GM10266 (cell line): ENCODE data around the gene ESRP2.

Experiments
- DNase-seq: peaks from one replicate; pipeline ENCODE4 v3.0.0; 2012; ENCODE audit errors: extremely low spot score
- TF ChIP-seq, protein P1 (sequence below): IDR thresholded peaks from 2 replicates; pipeline ENCODE4 v1.5.1; 2012; ENCODE audit warnings: mild to moderate bottlenecking, low read depth; ENCODE audit not compliant: control insufficient read depth, insufficient read depth; ENCODE audit errors: missing control alignments

Gene ESRP2

DNA sequence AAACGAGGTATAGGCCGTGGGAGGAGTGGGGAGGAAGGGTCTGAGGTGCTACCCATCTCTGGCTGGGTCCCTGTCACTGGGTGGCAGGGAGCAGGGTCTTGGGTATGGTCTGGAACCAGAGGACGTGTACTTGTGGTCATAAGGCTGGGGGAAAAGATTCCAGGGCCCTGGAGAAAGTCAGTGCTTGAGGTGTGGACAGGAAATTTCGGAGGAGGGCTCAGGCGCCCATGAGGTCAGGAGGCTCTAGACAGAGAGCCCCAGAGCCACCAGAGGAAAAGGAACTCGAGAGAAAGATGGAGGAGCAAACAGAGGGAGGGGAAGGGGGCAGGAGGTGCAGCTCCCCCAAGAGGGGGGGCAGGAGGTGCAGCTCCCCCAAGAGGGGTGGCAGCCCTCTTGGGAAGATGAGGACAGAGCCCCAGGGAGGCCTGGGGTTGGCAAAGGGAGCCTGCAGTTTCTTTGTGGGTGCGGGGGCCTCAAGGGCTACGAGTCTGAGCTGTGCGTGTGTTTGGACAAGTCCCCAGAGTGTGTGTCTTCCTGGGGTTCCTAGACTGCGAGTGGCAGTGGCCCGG, 27.7 kb upstream of the ESRP2 start:
- TF ChIP-seq, protein P1, sequence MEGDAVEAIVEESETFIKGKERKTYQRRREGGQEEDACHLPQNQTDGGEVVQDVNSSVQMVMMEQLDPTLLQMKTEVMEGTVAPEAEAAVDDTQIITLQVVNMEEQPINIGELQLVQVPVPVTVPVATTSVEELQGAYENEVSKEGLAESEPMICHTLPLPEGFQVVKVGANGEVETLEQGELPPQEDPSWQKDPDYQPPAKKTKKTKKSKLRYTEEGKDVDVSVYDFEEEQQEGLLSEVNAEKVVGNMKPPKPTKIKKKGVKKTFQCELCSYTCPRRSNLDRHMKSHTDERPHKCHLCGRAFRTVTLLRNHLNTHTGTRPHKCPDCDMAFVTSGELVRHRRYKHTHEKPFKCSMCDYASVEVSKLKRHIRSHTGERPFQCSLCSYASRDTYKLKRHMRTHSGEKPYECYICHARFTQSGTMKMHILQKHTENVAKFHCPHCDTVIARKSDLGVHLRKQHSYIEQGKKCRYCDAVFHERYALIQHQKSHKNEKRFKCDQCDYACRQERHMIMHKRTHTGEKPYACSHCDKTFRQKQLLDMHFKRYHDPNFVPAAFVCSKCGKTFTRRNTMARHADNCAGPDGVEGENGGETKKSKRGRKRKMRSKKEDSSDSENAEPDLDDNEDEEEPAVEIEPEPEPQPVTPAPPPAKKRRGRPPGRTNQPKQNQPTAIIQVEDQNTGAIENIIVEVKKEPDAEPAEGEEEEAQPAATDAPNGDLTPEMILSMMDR = no peak
- no peak for DNase-seq

DNA sequence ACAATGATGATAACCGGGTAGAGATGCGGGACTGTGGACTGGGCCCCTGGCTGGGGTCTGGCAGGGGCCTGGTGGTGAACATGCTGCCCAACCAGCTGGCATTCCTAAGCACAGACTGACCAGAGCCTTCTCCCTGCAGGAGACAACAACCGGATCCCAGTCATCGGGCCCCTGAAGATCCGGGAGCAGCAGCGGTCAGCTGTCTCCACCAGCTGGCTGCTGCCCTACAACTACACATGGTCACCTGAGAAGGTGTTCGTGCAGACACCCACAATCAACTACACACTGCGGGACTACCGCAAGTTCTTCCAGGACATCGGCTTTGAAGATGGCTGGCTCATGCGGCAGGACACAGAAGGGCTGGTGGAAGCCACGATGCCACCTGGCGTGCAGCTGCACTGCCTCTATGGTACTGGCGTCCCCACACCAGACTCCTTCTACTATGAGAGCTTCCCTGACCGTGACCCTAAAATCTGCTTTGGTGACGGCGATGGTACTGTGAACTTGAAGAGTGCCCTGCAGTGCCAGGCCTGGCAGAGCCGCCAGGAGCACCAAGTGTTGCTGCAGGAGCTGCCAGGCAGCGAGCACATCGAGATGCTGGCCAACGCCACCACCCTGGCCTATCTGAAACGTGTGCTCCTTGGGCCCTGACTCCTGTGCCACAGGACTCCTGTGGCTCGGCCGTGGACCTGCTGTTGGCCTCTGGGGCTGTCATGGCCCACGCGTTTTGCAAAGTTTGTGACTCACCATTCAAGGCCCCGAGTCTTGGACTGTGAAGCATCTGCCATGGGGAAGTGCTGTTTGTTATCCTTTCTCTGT, 23.3 kb upstream of the ESRP2 start:
- DNase-seq = no peak
- TF ChIP-seq, protein P1 = no peak

DNA sequence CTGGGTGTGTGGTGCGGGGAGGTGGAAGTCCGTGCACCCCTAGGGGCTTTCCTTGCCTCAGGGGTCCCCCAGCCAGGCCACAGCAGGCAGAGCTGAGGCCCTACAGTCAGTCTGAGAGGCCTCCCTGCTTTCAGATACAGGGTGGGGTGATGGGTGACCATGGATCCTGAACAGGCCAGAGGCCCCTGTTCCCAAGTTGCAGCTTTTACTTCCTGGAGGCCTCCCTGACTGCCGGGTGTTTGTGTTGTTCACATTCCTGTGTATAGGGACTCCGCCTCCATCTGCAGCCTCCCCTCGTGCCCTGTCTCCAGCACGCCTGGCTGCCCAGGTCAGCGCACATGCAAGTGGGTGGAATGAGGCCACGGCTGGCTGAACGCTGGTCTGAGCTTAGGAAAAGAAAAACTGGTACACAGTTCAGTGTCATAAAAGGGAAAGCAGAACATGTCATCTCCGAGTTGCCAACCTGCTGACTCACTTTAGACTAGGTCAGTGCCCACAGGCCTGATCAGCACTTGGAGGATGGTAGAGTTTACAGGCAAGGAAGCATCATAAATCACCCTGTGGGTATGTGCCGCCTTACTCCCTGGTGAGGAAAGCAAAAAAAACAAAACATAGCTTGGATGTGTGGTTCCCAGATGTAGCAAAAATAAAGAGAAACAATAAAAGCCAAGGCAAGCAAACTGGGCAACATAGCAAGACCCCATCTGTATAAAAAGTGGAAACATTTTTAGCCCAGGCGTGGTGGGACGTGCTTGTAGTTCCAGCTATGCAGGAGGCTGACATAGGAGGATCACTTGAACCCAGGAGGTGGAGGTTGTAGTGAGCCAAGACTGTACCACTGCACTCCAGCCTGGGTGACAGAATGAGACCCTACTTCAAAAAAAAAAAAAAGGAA, 22.2 kb upstream of the ESRP2 start:
- DNase-seq = no peak
- TF ChIP-seq, protein P1 = no peak

DNA sequence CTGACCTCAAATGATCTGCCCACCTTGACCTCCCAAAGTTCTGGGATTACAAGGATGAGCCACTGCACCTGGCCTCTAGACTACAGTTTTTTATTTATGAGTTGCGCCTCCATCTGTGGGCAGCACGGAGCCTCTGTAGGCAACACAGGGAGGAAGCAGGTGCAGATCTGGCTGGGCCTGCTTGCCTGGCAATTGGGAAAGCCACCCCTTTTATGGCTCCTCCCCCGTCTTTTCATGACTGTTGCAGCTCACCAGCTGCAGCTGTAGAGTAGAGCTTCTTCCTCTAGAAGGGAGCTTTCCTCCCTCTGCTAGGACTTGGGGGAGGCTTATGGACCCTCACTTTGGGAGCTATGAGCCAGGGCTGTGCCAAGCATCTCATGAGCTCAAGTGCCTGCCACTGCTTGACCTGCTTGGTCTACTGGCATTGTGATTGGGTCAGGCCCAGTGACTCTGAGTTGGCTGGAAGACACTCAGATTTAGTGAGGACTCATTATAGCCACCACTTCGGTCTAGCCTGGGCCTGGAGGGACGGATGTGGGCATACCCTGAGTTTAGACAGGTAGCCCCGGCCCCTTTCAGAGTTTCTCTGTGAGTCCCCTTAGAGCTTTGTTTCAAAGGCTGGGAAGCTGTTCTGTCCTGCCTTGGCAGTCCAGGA, 21.5 kb upstream of the ESRP2 start:
- TF ChIP-seq, protein P1 = no peak
- DNase-seq = peak; percentile 78

DNA sequence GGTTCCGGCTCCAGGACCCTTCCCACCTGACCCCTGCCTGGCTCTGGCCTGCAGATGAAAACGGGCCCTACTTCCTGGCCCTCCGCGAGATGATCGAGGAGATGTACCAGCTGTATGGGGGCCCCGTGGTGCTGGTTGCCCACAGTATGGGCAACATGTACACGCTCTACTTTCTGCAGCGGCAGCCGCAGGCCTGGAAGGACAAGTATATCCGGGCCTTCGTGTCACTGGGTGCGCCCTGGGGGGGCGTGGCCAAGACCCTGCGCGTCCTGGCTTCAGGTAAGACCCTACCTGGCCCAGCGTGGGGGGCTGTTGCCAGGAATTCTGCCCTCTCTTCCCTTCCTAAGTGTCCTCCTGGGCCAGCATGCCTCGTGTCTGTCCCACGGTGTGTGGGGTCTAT, 19.8 kb upstream of the ESRP2 start:
- DNase-seq = no peak

DNA sequence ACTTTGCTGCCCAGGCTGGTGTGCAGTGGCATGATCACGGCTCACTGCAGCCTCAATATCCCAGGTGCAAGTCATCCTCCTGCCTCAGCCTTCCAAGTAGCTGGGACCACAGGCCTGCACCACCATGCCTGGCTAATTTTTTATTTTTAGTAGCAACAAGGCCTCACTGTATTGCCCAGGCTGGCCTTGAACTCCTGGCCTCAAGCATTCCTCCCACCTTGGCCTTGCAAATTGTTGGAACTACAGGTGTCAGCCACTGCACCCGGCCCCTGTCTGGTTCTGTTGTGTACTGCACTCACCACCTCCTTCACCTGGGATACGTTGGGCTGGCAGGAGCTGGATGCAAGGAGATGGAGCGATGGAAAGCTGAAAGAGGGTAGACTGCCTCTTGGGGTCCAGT, 17.8 kb upstream of the ESRP2 start:
- no peak for DNase-seq
- TF ChIP-seq, protein P1 = no peak

More for the DNA sequence above, 19.8 kb upstream of the ESRP2 start:
- TF ChIP-seq, protein P1 = no peak

DNA sequence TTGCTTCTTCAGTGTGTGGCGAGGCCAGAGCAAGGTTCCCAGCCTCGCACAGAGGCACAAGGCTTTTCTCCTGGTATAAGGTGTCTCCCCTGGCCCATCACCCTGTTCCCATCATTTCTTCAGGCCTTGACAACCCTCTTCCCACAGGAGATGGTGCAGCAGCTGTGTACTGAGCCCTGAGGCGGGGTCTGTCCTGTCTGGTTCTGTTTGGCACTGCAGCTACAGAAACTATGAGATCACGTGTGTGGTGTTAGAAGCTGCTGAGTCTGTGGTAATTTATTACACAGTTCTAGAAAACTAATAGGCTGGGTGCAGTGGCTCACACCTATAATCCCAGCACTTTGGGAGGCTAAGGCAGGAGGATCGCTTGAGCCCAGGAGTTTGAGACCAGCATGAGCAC, 16.5 kb upstream of the ESRP2 start:
- TF ChIP-seq, protein P1 = no peak

More for the DNA sequence above, 16.5 kb upstream of the ESRP2 start:
- DNase-seq = no peak
